Activated naive CD4-positive, alpha-beta T cell treated with anti-CD3 and anti-CD28 coated beads, Interleukin-2, amount 50 U/mL, for 16 hours (primary cell): ENCODE measurements around the gene OOSP4A.
"Not testable (repeated sequence)": the region's sequence is repeated elsewhere in the genome, so short reads cannot be mapped to it uniquely, and the experiment has no call there.

Experiments
- DNase-seq: peaks from one replicate; pipeline ENCODE4 v3.0.0-alpha.2; 2020

The OOSP4A gene

DNA sequence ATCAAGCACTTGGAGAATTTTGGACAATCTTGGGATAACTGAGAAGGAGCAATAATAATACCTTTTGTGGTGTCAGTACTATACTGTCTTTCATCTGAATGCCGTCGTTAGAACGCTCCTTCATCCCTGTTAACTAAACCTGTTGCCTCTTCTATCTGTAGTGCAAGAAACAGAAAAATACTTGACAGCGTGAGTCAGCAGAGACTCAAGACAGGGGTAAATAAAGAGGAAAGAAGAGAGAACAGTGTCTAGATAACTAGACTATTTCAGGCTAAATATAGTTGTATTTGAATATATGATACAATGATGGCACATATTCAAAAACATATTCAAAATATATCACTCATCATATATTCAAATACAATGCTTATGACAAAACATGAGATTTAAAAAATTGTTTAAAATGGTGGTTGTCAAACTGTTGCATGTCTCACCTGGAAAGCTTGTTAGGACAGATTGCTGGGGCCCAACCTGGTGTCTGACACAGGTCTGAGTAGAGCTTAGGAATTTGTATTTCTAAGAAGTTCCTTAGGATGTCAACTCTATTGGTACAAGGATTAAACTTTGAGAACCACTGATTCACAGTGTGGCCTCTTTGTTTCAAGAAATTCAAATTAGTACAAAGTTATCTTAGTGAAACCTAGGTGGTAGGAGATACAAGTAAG lies 17.4 kb downstream of the OOSP4A start:
- DNase-seq = no peak

DNA sequence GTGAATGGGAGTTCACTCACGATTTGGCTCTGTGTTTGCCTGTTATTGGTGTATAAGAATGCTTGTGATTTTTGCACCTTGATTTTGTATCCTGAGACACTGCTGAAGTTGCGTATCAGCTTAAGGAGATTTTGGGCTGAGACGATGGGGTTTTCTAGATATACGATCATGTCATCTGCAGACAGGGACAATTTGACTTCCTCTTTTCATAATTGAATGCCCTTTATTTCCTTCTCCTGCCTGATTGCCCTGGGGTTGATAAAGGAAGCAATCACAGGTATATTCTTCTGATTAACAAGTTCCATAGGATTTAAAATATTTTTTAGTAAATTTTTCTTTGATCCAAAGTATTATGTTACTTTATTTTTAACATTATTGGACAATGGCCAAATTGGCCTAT lies 18.2 kb downstream of the OOSP4A start:
- not testable (repeated sequence) for DNase-seq

DNA sequence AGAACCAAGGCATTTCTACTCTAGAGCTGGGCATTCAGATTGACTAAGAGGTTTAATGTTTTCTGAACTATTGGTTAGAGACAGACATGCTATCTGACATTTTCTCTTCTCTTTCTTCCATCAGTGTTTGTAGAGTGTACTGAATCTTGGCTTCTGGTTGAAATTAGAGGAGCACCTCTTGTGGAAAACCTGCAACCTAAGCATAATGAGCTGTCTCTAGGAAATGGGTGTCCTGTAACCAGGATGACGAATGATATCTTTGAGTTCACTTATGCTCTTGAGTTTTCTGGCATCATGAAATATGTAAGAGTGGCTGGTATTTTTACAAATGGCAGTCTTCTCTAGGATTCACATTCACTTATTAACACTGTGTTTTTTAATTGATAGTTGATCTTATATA lies 19.4 kb downstream of the OOSP4A start:
- no peak for DNase-seq

DNA sequence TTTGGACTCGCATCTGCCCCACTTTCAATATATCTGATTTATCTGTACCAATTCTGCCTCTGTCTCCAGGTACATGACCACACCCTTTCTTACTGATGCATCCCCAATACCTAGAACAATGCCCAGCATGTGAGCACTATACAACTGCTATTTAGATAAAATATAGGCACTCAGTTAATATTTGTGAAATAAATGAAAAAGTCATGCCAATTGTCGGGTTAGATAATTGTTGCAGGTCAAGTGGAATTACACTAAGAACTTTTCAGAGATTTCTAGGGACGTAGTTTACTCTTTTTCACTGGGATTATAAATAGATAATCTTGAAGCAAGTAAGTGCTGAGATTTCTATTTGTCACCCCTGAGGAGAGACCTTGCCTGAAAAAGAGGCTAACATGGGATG lies 20.5 kb downstream of the OOSP4A start:
- no peak for DNase-seq

DNA sequence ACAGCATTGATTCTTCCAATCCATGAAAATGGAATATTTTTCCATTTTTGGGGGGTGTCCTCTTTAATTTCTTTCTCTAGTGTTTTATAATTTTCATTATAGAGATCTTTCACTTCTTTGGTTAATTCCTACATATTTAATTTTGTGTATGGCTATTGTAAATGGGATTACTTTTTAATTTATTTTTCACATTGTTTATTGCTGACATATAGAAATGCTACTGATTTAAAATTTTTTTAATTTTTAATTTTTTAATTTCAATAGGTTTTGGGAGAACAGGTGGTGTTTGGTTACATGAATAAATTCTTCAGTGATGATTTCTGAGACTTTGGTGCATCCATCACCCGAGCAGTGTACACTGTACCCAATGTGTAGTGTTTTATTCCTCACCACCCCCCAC lies 26.6 kb downstream of the OOSP4A start:
- no peak for DNase-seq

- no peak for DNase-seq
Measured at GRCh38 chr11:59992425-59992824, 28.6 kb downstream of the OOSP4A start.

- DNase-seq = no peak
Measured at GRCh38 chr11:59997800-59998199, 34.0 kb downstream of the OOSP4A start.

GRCh38 chr11:59999691-60000090 lies 35.9 kb downstream of the OOSP4A start:
- DNase-seq = no peak

GRCh38 chr11:60003729-60004128 lies 39.9 kb downstream of the OOSP4A start:
- no peak for DNase-seq

DNA sequence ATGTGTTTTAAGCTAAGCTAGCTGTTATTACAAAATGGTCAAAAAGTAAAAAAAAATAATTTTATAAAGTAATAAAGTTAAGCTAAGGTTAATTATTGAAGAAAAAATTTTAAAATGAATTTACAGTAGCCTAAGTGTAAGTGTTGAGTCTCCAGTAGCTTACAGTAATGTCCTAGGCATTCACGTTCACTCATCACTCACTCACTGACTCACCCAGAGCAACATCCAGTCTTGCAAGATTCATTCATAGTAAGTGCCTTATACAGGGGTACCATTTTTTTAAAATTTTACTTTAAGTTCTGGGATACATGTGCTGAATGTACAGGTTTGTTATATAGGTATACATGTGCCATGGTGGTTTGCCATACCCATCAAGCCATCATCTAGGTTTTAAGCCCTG lies 41.5 kb downstream of the OOSP4A start:
- no peak for DNase-seq

GRCh38 chr11:60016881-60017280 lies 53.0 kb downstream of the OOSP4A start, which contains the start of gene OOSP4B:
TSS of gene OOSP4B (plus strand) at chr11:60017181.
- no peak for DNase-seq

DNA sequence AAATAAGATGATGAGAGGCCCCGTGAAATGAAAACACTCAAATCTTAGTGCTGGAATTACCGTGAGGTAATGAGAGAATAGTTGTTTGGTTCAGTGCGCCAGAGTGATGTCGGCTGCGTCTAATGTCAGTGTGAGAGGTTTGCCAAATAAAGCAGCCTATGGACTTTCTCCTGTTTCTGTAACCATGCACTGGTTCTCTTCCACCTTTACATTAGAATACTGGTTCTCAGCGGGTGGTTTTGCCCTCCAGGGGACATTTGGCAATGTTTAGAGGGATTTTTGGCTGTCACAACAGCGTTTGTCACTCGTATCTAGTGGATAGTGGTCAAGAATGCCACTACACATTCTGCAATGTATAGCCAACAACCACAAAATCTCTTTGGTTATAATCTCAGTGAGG lies 54.2 kb downstream of the OOSP4A start:
- no peak for DNase-seq
